Heart left ventricle (tissue), 16 donors: ENCODE results near the gene CACNA2D1. TPM values are rescaled to one million over a fixed set of nuclear protein-coding genes. Genes with fewer than 3 reads are reported as not detected.

Source experiments
- ATAC-seq, 4 donors: fragments of 200-7000 bp; cut with Tn5 transposase; one replicate each; pipeline ENCODE4 v1.9.1; 2020 to 2022; ENCODE audit warnings: moderate library complexity in 4 of 4, mild to moderate bottlenecking in 3 of 4, moderate number of reproducible peaks in 1 of 4
- DNase-seq, 5 donors: peaks; one replicate each; pipeline ENCODE4 v3.0.0-alpha.2; 2020
- H3K27ac ChIP-seq, 12 donors: fragments of 200-600 bp; sonication (generic) in 4 of 12; one replicate each; pipeline versions ENCODE4 v1.5.0 to v1.8.0; 2016 to 2022; ENCODE audit warnings: mild to moderate bottlenecking in 2 of 12
- H3K27me3 ChIP-seq, 9 donors: fragments of 200-600 bp; sonication (generic) in 2 of 9; one replicate each; pipeline versions ENCODE4 v1.5.1 to v1.8.0; 2016 to 2022; ENCODE audit warnings: mild to moderate bottlenecking in 3 of 9
- H3K36me3 ChIP-seq, 9 donors: fragments of 200-600 bp; sonication (generic) in 2 of 9; one replicate each; pipeline versions ENCODE4 v1.5.0 to v1.8.0; 2018 to 2022; ENCODE audit warnings: mild to moderate bottlenecking in 2 of 9
- H3K4me1 ChIP-seq, 12 donors: fragments of 200-600 bp; sonication (generic) in 4 of 12; one replicate each; pipeline versions ENCODE4 v1.5.0 to v1.8.0; 2016 to 2022; ENCODE audit warnings: mild to moderate bottlenecking in 3 of 12
- H3K4me3 ChIP-seq, 12 donors: fragments of 200-600 bp; sonication (generic) in 4 of 12; one replicate each; pipeline versions ENCODE4 v1.5.0 to v1.8.0; 2017 to 2022; ENCODE audit warnings: mild to moderate bottlenecking in 9 of 12, moderate library complexity in 4 of 12
- H3K9me3 ChIP-seq, 12 donors: fragments of 200-600 bp; sonication (generic) in 4 of 12; one replicate each; pipeline versions ENCODE4 v1.5.0 to v1.8.0; 2016 to 2022; ENCODE audit warnings: mild to moderate bottlenecking in 1 of 12
- POLR2A ChIP-seq, 2 donors: fragments of 450-650 bp; IDR thresholded peaks; one replicate each; pipeline ENCODE4 v1.6.1; 2017; ENCODE audit warnings: antibody characterized with exemption in 2 of 2, mild to moderate bottlenecking in 2 of 2, moderate library complexity in 2 of 2
- WGBS, 4 donors: extraction: QIAGEN DNeasy Blood & Tissue Kit in 2 of 4; methylation state at CpG; one replicate each; pipeline versions ENCODE4 v1.1.5 to v1.1.7; 2013 to 2018; 5-methylcytosine and 5-hydroxymethylcytosine counted together
- intact Hi-C, 10 donors: fragments of 100-400 bp; cut with DNase I; formaldehyde crosslinking; loops; one replicate each; pipeline versions ENCODE4 v1.11.1 to v1.14.2; 2022
- polyA plus RNA-seq, 2 donors: library from polyadenylated mRNA; stranded (reverse); fragments of 200-250 nt; gene quantifications; one replicate each; pipeline ENCODE4 v1.2.3, GENCODE V29; 2013
- total RNA-seq, 9 donors: library from RNA; depleted of rRNA in 2 of 9; stranded (reverse); fragments of >200 nt in 2 of 9; fragmentation: NEBNext Ultra II Directional in 3 of 9; extraction: Animal tissue kit (Norgen Biotek cat#: 25700) in 3 of 9; gene quantifications; one replicate each; pipeline versions ENCODE4 v1.1.0 to v1.2.4, GENCODE V29; 2016 to 2023
- TF ChIP-seq, protein P1 (sequence below), 12 donors: fragments of 200-600 bp; sonication (generic) in 4 of 12; IDR thresholded peaks; one replicate each; pipeline versions ENCODE4 v1.5.0 to v1.8.0; 2018 to 2022; ENCODE audit warnings: antibody characterized with exemption in 12 of 12, mild to moderate bottlenecking in 5 of 12
- donor health status: ischemic (EF 13 %, LVEDD 7.1; RV severe dilation, severe dysfunction).
- donor health status: healthy with polysubstance abuse.
- donor health status: DM: no; HTN: yes; CAD: no.
- donor health status: DM: no; HTN: no; CAD: no.
- donor health status: ischemic (EF 25% LVEDD 6.9; RV normal size, moderate dysfunction).
- donor health status: ischemic (EF 25% LVEDD 5.7; RV mildly dilated, moderate dysfunction).
- donor health status: healthy.
- donor health status: DM: yes; HTN: yes; CAD: no.
- donor health status: ischemic (EF 35%, LVEDD 5.7; RV mildly dilated, moderate dysfunction).
- donor health status: nonischemic (EF 11% LVEDD 7.7; RV severe dilation, severe dysfunction).
- donor health status: DM: yes; HTN: yes; CAD: no.
- donor health status: PGD.
- donor health status: ischemic (EF 29% LVEDD 5.4; RV normal size, mild dysfunction).
- donor health status: nonischemic (EF 23%, LVEDD 6.1; RV moderate dilation, normal function).

Gene CACNA2D1
- total and polyA plus RNA-seq, 11 donors = 13.5 to 122 (median 55.5) TPM

DNA sequence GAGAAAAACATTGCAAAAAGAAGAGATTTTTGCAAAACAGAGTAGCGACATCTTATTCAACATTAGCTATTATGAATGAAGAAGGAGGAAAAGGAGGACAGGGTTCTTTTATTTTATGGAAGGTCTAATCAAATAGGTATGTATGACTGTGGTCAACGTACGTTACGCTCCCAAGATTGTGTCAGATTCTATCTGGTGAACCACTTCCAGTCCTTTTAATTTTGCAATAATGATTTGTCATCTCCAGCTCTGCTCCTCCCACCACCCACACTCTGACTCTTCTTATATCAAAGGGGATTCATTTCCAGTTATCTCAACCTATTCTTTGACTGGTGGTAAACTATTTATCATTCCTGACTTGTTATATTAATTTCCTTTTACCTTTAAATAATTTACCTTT lies 259.9 kb downstream of the CACNA2D1 start:
- TF ChIP-seq, protein P1, sequence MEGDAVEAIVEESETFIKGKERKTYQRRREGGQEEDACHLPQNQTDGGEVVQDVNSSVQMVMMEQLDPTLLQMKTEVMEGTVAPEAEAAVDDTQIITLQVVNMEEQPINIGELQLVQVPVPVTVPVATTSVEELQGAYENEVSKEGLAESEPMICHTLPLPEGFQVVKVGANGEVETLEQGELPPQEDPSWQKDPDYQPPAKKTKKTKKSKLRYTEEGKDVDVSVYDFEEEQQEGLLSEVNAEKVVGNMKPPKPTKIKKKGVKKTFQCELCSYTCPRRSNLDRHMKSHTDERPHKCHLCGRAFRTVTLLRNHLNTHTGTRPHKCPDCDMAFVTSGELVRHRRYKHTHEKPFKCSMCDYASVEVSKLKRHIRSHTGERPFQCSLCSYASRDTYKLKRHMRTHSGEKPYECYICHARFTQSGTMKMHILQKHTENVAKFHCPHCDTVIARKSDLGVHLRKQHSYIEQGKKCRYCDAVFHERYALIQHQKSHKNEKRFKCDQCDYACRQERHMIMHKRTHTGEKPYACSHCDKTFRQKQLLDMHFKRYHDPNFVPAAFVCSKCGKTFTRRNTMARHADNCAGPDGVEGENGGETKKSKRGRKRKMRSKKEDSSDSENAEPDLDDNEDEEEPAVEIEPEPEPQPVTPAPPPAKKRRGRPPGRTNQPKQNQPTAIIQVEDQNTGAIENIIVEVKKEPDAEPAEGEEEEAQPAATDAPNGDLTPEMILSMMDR (IDR thresholded peaks at IDR 0.05) = no peak
- no peak for TF ChIP-seq POLR2A (IDR thresholded peaks at IDR 0.05)
- intact Hi-C loops = no loop called here
- no peak for ATAC-seq
- WGBS, 4 donors = 77 to 91% (median 86%) methylated on average over 4 of the region's 4 CpGs
- peaks cover 0 to 2% (median 0%) of the 10 kb centered on the region in 12 donors for H3K4me1 ChIP-seq
- no peaks in the 10 kb centered on the region for H3K27me3 ChIP-seq
- DNase-seq = no peak
- H3K27ac ChIP-seq = no peak overlapping the region
- H3K4me3 ChIP-seq = no peak overlapping the region
- H3K36me3 ChIP-seq = no peaks in the 10 kb centered on the region
- peaks cover 0 to 2% (median 0%) of the 10 kb centered on the region in 12 donors for H3K9me3 ChIP-seq

DNA sequence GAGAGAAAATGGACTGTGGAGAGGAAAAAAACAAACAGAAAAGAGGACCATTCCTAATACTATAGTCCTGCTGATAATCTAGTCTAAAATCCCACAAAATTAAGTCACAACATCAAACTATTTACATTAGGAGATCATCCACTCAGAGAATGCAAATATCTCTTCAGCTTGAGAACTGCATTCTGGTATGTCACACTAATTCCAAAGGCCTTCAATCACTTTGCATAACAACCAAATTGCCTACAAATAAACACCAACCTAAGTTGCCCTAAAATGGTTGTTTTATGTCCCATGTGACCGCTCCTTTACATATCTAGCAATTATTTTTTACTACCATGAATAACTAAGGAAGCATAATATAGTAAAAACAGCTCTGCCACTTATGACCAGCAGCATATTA lies 264.3 kb downstream of the CACNA2D1 start:
- WGBS, 4 donors = 93 to 96% (median 94%) methylated on average over 1 of the region's 1 CpG
- TF ChIP-seq POLR2A (IDR thresholded peaks at IDR 0.05) = no peak
- TF ChIP-seq, protein P1 (IDR thresholded peaks at IDR 0.05) = no peak
- ATAC-seq (no peak), DNase-seq (no peak)
- no peaks in the 10 kb centered on the region for H3K9me3 ChIP-seq
- no peak overlapping the region for H3K4me3 ChIP-seq
- no peaks in the 10 kb centered on the region for H3K27me3 ChIP-seq
- no peak overlapping the region for H3K27ac ChIP-seq
- H3K36me3 ChIP-seq = no peaks in the 10 kb centered on the region
- H3K4me1 ChIP-seq = peaks cover 0 to 11% (median 0%) of the 10 kb centered on the region in 12 donors
- intact Hi-C loops = no loop called here

DNA sequence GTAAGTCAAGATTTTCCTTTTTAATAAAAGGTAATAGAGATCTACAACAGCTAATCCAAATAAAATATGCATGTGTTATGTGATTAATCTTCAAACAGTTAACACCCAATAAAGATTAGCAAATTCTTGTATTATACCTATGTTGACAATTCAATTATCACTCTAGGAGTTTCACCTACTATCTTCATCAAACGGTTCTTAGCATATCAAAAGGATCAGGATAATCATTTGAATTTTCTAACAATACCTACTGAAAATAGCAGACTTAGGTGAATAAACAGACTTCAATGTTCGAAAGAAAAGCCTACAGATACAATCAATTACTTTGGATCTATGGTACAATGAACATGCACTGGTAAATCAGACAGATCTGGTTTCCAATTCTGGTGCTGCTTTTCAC lies 268.3 kb downstream of the CACNA2D1 start:
- DNase-seq = no peak
- no peak for TF ChIP-seq POLR2A (IDR thresholded peaks at IDR 0.05)
- TF ChIP-seq, protein P1 (IDR thresholded peaks at IDR 0.05) = no peak

GRCh38 chr7:82173400-82174021 lies 270.1 kb downstream of the CACNA2D1 start:
- Histone ChIP-seq H3K27me3 (no peaks in the 10 kb centered on the region), H3K4me1 (peaks cover 0 to 15% (median 0%) of the 10 kb centered on the region in 12 donors), H3K9me3 (no peaks in the 10 kb centered on the region), H3K36me3 (peaks cover 0 to 5% (median 0%) of the 10 kb centered on the region in 9 donors), H3K27ac (no peak overlapping the region), H3K4me3 (no peak overlapping the region)
- DNase-seq (no peak), ATAC-seq (no peak)
- TF ChIP-seq, protein P1 (IDR thresholded peaks at IDR 0.05) = no peak
- TF ChIP-seq POLR2A (IDR thresholded peaks at IDR 0.05) = no peak
- 78 to 93% (median 84%) methylated on average over 4 of the region's 4 CpGs for WGBS, 4 donors
- intact Hi-C loops = no loop called here

More for the DNA sequence above, 268.3 kb downstream of the CACNA2D1 start:
- no peak for ATAC-seq
- WGBS, 4 donors = 58 to 65% (median 61%) methylated on average over 2 of the region's 2 CpGs
- Histone ChIP-seq H3K4me3 (no peak overlapping the region), H3K36me3 (no peaks in the 10 kb centered on the region), H3K4me1 (peaks cover 0 to 15% (median 0%) of the 10 kb centered on the region in 12 donors), H3K27ac (no peak overlapping the region), H3K9me3 (no peaks in the 10 kb centered on the region), H3K27me3 (no peaks in the 10 kb centered on the region)
- intact Hi-C loops = no loop called here
